Sciatic nerve (tissue), 2 donors: Measurements from ENCODE around the gene CSNK2A1. TPM values are rescaled to one million over a fixed set of nuclear protein-coding genes. Genes with fewer than 3 reads are reported as not detected.
"Not testable (repeated sequence)": the region's sequence is repeated elsewhere in the genome, so short reads cannot be mapped to it uniquely, and the experiment has no call there.

Experiments used
- ATAC-seq: fragments of 200-7000 bp; cut with Tn5 transposase; one replicate; pipeline ENCODE4 v1.9.1; 2020; ENCODE audit warnings: mild to moderate bottlenecking, moderate library complexity
- DNase-seq: peaks from one replicate; pipeline ENCODE4 v3.0.0-alpha.2; 2020; ENCODE audit warnings: low spot score
- intact Hi-C: fragments of 100-400 bp; cut with DNase I; formaldehyde crosslinking; loops from one replicate; pipeline ENCODE4 v1.14.2; 2022
- total RNA-seq: library from RNA; stranded (reverse); fragmentation: NEBNext Ultra II Directional; extraction: Animal tissue kit (Norgen Biotek cat#: 25700); gene quantifications from one replicate; pipeline ENCODE4 v1.2.1, GENCODE V29; 2021
- donor health status: DM: no; HTN: no; CAD: no.
- donor health status: DM: no; HTN: no; CAD: no.

The CSNK2A1 gene
- 91.4 TPM for total RNA-seq

- ATAC-seq: peak; percentile 99
- intact Hi-C loops: loop anchor here (5.0 kb wide), 1 partner anchor 924 kb away; the partner anchor contains the start of gene NSFL1C
- DNase-seq: peak; percentile 97
Measured at GRCh38 chr20:543369-544152, at the start of gene CSNK2A1. TSS of gene CSNK2A1 (minus strand) at chr20:543790. CDS start at chr20:508551, 35,239 bp downstream.

- ATAC-seq: no peak
- intact Hi-C loops: no loop called here
Measured at GRCh38 chr20:592506-592905, 48.9 kb upstream of the CSNK2A1 start.

GRCh38 chr20:591941-592340 lies 48.4 kb upstream of the CSNK2A1 start:
- DNase-seq (peak; percentile 19), ATAC-seq (no peak)

More at GRCh38 chr20:592506-592905, 48.9 kb upstream of the CSNK2A1 start:
- no peak for DNase-seq

GRCh38 chr20:588932-589672 lies 45.5 kb upstream of the CSNK2A1 start:
- ATAC-seq (no peak), DNase-seq (no peak)
- intact Hi-C loops: no loop called here

More at GRCh38 chr20:591941-592340, 48.4 kb upstream of the CSNK2A1 start:
- intact Hi-C loops: no loop called here

GRCh38 chr20:588476-588875 lies 44.9 kb upstream of the CSNK2A1 start:
- intact Hi-C loops: no loop called here
- no peak for ATAC-seq
- no peak for DNase-seq

DNA sequence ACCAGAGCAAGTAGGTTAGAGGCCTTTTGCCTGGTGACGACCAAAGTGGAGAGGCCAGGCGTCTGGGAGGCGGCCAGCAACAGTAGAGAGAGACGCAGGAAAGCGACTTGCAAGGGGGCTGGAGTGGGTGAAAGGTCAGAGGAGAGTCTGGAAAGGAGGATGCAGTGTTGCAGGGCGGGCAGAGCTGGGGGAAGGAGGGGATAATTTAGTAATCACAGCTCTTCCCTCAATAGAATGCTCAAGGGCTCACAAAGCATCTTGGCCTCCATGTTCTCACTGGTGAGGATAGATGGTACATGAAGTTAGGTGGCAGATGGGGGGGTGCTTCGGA lies 41.3 kb upstream of the CSNK2A1 start:
- intact Hi-C loops: no loop called here
- no peak for ATAC-seq
- no peak for DNase-seq

DNA sequence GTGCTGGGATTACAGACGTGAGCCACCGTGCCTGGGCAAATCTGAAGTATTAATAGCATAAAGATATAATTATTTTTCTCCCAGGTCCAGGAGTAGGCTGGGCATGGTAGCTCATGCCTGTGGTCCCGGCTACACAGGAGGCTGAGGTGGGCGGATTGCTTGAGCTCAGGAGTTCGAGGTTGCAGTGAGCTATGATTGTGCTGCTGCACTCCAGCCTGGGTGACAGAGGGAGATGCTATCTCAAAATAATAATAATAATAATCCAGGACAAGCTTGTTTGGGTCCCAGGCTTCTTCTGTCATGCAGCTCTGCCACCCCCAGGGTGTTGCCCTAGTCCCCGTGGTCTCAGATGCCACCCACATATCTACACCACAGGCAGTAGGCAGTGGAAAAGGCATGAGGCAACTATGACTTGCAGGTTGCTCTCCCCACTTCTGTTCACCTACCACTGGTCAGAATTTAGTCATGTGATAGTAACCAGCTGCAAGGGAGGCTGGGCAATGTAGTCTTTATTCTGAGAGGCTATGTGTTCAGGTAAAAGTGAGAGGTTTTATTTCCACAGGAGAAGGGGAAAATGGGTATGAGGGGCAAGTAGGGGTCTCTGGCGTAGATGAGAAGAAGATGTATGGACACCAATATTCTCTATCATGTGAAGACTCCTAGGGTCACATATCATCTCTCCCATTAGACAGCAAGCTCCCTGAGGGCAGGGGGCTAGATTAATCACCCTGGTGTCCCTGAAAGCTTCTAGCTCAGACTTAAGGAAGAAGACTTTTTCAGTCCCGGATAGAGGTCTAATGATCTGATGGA lies 40.8 kb upstream of the CSNK2A1 start:
- no peak for DNase-seq
- intact Hi-C loops: no loop called here
- no peak for ATAC-seq

DNA sequence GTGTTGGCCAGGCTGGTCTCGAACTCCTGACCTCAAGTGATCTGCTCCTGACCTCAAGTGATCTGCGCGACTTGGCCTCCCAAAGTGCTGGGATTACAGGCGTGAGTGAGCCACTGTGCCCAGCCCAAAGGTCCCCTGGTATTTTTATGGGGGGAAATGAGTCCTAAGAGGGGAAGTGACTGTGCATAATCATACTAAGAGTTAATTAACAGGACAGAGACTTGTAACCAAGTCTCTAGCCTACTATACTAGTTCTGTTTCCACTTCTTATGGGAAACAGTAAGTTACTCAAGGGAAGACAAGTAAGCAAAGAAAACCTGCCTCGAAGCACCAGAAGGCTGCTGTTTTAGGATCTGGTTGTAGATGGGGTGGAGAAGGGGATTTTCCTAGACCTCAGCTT lies 38.6 kb upstream of the CSNK2A1 start:
- intact Hi-C loops: no loop called here
- ATAC-seq: no peak
- DNase-seq: no peak

- intact Hi-C loops, DNase-seq, ATAC-seq: not testable (repeated sequence)
Measured at GRCh38 chr20:578940-579690, 35.5 kb upstream of the CSNK2A1 start.

DNA sequence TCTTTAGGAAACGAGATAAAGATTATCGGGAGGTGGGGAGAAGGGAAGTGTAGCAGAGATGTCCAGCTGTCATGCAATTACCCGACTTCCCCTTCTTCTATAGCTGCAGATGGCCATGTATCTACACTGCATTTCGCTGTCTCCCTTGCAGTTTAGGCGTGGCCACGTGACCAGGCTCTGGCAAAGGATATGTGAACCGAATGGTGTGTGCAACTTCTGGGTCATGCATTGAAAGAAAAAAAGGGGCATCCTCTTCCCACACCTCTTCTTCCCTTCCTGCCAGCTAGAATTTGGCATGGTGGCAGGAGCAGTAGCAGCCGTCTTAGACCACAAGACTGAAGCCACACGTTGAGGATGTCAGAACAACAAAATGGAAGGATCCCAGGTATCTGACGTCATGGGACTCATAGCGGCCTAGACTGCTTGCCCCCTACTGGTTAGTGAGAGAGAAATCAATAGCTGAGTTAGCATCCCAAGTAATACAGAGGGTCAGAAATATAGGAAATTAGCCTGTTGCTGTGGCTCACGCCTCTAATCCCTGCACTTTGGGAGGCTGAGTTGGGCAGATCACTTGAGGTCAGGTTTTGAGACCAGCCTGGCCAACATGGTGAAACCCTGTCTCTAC lies 33.7 kb upstream of the CSNK2A1 start:
- no peak for ATAC-seq
- intact Hi-C loops: no loop called here
- no peak for DNase-seq

- DNase-seq (no peak), ATAC-seq (no peak)
- intact Hi-C loops: no loop called here
Measured at GRCh38 chr20:576156-576555, 32.6 kb upstream of the CSNK2A1 start.

DNA sequence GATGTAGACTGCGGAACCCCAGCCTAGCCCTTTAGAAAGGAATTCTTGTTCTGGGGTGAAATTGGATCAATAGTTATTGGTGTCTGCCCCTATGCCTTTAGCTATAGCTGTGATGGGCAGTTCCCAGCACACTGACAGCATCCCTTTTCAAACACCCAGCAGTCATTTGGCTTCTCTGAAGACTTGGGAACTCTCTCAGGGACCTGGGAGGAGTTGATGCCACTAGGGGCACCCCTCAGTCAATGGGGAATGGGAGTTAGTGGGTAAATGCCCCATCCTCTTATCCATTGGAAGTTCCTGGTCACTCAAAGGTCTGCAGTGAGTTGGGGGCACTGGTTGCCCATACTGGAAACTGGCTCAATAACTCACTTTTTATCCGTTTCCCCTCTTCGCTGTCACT lies 31.6 kb upstream of the CSNK2A1 start:
- ATAC-seq (no peak), DNase-seq (no peak)
- intact Hi-C loops: no loop called here

DNA sequence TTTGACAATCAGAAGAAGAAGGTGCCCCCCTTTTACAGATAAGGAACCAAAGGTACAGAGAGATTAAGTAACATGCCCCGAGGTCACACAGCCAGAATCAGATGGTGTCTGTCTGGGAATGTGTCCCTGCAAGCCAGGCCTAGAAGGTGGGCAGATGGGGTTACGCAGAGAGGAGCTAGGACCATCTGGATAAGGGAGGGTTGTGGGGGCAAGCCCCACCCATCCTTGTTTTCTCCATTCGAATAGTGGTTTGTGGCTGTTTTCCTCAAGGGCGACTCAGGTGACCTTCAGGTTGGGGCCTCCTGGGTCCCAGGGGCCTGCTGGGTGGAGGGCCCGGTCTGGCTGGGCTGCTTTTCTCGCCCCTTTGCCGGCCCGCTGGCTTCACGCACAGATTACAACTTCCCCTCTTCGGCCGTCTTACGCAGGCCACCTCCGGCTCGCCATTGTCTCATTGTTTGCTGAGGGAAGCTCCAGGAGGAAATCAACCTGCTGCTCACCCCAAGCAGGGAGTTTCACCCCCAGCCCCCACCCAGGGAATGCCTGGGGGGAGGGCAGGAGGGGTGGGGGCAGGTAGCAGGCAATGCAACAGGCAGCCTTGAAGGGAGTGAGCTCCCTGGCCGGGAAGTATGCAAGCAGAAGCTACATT lies 30.8 kb upstream of the CSNK2A1 start:
- ATAC-seq: no peak
- no peak for DNase-seq
- intact Hi-C loops: no loop called here

DNA sequence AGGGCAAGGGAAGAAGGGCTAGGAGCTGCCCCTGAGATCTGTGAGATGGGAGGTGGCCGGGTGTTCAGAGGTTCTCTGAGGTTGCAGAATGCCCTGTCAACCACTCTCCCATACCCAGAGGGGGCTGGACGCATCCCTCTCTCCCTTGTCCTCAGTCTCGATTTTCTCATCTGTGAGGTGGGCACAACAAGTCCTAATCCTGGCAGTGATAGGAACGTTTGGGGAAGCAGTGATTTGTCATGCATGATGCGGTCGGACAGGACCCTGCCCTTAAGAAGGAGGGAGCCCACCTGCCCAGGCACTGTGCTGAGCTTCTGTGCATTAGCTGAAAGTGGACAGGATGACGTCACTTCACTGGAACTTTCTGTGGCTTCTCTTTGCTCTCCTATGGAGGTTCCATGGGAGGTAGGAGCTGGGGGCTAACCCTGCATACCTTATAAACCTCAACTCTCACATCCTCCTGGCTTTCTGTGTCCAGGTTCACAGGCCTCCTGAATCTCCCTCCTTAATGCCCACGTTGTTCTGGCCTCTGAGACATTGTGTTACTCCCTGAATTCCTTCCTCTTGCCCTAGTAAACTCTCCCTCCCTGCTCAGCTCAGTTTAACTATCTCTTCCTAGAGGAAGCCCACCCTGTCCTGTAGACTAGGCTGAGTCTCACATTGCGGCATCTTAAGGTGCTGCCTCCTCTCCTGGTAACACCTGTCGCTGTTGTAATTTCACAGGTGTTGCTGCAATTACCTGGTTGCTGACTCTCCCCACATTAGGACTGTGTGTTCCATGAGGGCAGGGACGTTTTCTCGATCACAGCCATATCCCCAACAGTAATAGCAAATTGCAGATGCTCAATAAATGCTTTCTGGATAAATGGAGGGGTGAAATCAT lies 30.1 kb upstream of the CSNK2A1 start:
- no peak for DNase-seq
- intact Hi-C loops: no loop called here
- ATAC-seq: no peak

DNA sequence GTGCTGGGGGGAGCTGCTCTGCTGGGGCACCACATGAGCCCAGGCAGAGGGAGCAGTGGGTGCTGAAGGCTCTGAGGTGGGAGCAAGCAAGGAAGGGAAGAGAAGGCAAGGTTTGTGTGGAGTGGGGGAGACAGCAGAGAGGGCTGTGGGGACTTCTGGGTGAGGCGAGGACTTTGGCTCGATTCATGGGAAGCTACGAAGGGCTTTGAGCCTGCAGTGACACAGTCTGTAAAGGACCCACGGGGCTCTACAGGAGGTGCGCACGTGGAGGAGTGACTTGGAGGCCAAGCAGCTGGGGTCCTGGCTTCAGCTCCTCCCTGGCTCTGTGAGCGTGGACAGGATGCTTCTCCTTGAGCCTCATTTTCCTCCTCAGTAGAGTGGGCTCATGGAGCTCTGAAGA lies 29.1 kb upstream of the CSNK2A1 start:
- ATAC-seq: no peak
- DNase-seq: no peak
- intact Hi-C loops: no loop called here

DNA sequence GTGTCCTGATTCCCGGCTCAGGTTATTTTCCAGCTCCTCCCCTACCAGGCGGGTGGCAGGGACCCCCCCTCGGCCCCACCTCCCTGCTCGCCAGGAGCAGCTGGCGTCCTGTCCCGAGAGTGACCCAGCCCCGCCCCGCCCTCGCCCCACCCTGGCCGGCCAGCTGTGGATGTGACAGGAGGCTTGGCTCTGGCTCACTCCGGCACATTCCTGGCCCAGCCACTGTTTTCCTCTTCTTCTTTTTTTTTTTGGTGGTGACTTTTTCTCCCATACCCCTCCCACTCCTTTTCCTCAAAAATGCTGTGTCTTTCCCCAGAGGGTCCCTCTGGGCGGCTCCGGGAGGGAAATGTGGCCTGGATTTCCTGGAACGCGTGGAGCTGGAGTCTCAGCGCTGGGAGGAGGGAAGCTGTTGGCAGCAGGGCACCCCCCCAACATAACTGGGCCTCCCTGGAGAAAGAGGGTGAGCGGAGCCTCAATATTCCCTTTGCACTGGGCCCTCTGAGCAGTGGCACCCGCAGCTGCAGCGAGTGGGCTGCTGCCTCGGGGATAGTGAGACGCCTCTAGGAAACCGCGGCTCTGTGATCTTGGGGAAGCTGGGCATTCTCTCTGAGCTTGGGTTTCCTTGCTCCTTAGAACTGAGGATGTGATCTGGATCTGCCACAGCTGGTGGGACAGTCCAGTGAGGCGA lies 28.3 kb upstream of the CSNK2A1 start:
- DNase-seq (peak; percentile 64), ATAC-seq (peak; percentile 92)
- intact Hi-C loops: no loop called here
